SU-DHL-6 (cell line): ENCODE data around the gene POLD4.

ENCODE experiments used
- H2AFZ ChIP-seq: fragments of 200-600 bp; sonication (generic); 2 replicates; pipeline ENCODE4 v1.6.1; 2014; ENCODE audit warnings: low read depth, mild to moderate bottlenecking, moderate library complexity, mixed read lengths, antibody characterized with exemption, low read length; ENCODE audit not compliant: severe bottlenecking
- H3F3A ChIP-seq: fragments of 200-600 bp; shearing (Covaris generic); 2 replicates; pipeline ENCODE4 v1.6.0; 2016; ENCODE audit warnings: antibody characterized with exemption, mild to moderate bottlenecking; ENCODE audit not compliant: insufficient read depth
- H3K27ac ChIP-seq: fragments of 200-600 bp; sonication (generic); 2 replicates; pipeline ENCODE4 v1.5.1; 2016; ENCODE audit warnings: low read depth, mild to moderate bottlenecking, low read length, moderate library complexity, mixed read lengths
- H3K27me3 ChIP-seq: fragments of 200-600 bp; sonication (generic), shearing (Covaris generic); 2 replicates; pipeline ENCODE4 v1.6.0; 2014; ENCODE audit warnings: mild to moderate bottlenecking, low read length
- H3K36me3 ChIP-seq: fragments of 200-600 bp; sonication (generic); 2 replicates; pipeline ENCODE4 v1.6.1; 2014; ENCODE audit warnings: mild to moderate bottlenecking, low read length, mixed read lengths
- H3K4me2 ChIP-seq: fragments of 300-600, 200-600 bp; shearing (Covaris generic), sonication (generic); 2 replicates; pipeline ENCODE4 v1.6.0; 2014; ENCODE audit warnings: low read length, low read depth, mild to moderate bottlenecking; ENCODE audit not compliant: poor library complexity, severe bottlenecking
- H3K4me3 ChIP-seq: fragments of 200-600 bp; sonication (generic); 2 replicates; pipeline ENCODE4 v1.5.1; 2014; ENCODE audit warnings: antibody characterized with exemption, low read length, mild to moderate bottlenecking, mixed read lengths; ENCODE audit not compliant: insufficient read depth, poor library complexity, severe bottlenecking
- H3K79me2 ChIP-seq: fragments of 200-600 bp; sonication (generic); 2 replicates; pipeline ENCODE4 v1.6.1; 2014; ENCODE audit warnings: mild to moderate bottlenecking, low read length, moderate library complexity; ENCODE audit not compliant: insufficient read depth
- H3K9ac ChIP-seq: fragments of 200-600 bp; sonication (generic); 2 replicates; pipeline ENCODE4 v1.7.0; 2014; ENCODE audit warnings: mild to moderate bottlenecking, low read length
- H3K9me2 ChIP-seq: fragments of 200-600 bp; sonication (generic); replicated peaks from 2 replicates; pipeline ENCODE4 v1.6.1; 2014; ENCODE audit warnings: low read length; ENCODE audit not compliant: insufficient read depth
- H3K9me3 ChIP-seq: fragments of 200-600 bp; sonication (generic); 2 replicates; pipeline ENCODE4 v1.6.1; 2014; ENCODE audit warnings: low read length, mixed read lengths; ENCODE audit not compliant: insufficient read depth
- H4K20me1 ChIP-seq: fragments of 200-600 bp; sonication (generic); 2 replicates; pipeline ENCODE4 v1.6.1; 2014; ENCODE audit warnings: low read depth, mild to moderate bottlenecking, antibody characterized with exemption, low read length, moderate library complexity, mixed read lengths
- EZH2phosphoT487 ChIP-seq: fragments of 200-600 bp; sonication (generic), shearing (Covaris generic); conservative IDR thresholded peaks from 2 replicates; pipeline ENCODE4 v1.6.1; 2018; ENCODE audit warnings: mild to moderate bottlenecking, antibody characterized with exemption, low read length, moderate library complexity, mixed read lengths
- TF ChIP-seq, protein P1 (sequence below): fragments of 200-600 bp; sonication (generic); IDR thresholded peaks from one replicate; pipeline ENCODE4 v1.5.1; 2017; ENCODE audit warnings: antibody characterized with exemption, mild to moderate bottlenecking, low read length, moderate library complexity; ENCODE audit not compliant: insufficient read depth, poor library complexity, severe bottlenecking

POLD4 gene

DNA sequence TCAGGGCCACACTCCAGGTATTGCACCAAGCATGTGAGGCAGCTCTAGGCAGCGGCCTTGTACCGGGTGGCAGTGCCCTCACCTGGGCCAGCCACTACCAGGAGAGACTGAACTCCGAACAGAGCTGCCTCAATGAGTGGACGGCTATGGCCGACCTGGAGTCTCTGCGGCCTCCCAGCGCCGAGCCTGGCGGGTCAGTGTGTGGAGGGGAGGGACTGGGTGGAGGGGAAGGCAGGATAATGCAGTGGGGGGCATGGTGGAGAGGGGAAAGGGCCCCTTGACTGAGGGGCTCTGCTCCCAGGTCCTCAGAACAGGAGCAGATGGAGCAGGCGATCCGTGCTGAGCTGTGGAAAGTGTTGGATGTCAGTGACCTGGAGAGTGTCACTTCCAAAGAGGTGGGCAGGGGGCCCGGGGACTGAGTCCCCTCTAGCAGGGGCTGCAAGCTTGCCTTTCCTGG, 45.8 kb downstream of the POLD4 start:
- Histone ChIP-seq H4K20me1 (no peaks in the 10 kb centered on the region), H3K79me2 (no peaks in the 10 kb centered on the region), H3K9me2 (no peaks in the 10 kb centered on the region), H3K27ac (no peak overlapping the region), H3K9ac (no peak overlapping the region), H3K4me2 (no peak overlapping the region), H3K36me3 (no peaks in the 10 kb centered on the region), H3F3A (no peaks in the 10 kb centered on the region), H3K27me3 (no peaks in the 10 kb centered on the region), H3K4me3 (no peak overlapping the region), H3K9me3 (no peaks in the 10 kb centered on the region), H2AFZ (no peak overlapping the region)
- TF ChIP-seq, protein P1, sequence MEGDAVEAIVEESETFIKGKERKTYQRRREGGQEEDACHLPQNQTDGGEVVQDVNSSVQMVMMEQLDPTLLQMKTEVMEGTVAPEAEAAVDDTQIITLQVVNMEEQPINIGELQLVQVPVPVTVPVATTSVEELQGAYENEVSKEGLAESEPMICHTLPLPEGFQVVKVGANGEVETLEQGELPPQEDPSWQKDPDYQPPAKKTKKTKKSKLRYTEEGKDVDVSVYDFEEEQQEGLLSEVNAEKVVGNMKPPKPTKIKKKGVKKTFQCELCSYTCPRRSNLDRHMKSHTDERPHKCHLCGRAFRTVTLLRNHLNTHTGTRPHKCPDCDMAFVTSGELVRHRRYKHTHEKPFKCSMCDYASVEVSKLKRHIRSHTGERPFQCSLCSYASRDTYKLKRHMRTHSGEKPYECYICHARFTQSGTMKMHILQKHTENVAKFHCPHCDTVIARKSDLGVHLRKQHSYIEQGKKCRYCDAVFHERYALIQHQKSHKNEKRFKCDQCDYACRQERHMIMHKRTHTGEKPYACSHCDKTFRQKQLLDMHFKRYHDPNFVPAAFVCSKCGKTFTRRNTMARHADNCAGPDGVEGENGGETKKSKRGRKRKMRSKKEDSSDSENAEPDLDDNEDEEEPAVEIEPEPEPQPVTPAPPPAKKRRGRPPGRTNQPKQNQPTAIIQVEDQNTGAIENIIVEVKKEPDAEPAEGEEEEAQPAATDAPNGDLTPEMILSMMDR = no peak
- no peak for TF ChIP-seq EZH2phosphoT487

DNA sequence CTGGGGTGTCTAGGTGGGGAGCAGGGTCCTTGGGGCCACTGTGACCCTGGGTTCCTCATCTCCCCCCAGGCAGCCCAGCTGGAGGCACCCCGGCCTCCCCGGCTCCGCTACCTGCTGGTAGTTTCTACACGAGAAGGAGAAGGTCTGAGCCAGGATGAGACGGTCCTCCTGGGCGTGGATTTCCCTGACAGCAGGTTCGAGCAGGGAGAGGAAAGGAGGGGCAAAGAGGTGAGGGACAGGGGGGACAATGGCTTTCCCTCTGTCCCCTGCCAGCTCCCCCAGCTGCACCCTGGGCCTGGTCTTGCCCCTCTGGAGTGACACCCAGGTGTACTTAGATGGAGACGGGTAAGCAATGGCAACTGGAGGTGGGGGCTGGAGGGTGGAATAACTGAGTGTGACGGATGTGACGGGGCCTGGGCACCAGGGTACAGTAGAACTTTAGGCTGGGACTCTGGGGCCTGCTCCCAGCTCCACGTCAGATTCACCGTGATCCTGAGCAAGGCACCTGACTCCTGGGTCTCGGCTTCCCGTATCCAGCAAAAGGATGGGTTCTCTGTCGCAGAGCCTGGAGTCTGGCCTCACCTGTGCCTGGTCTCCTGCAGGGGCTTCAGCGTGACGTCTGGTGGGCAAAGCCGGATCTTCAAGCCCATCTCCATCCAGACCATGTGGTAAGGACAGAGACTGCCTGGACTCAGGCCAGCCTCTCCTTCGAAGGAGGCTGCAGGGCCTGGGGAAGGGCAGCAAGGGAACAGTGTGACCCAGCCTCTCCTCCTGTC, 46.4 kb downstream of the POLD4 start:
- H3F3A ChIP-seq = no peaks in the 10 kb centered on the region
- no peaks in the 10 kb centered on the region for H4K20me1 ChIP-seq
- H3K4me3 ChIP-seq = no peak overlapping the region
- no peaks in the 10 kb centered on the region for H3K9me2 ChIP-seq
- H3K9me3 ChIP-seq = no peaks in the 10 kb centered on the region
- H3K79me2 ChIP-seq = no peaks in the 10 kb centered on the region
- H3K27ac ChIP-seq = no peak overlapping the region
- H3K27me3 ChIP-seq = no peaks in the 10 kb centered on the region
- H3K36me3 ChIP-seq = no peaks in the 10 kb centered on the region
- no peak overlapping the region for H3K9ac ChIP-seq
- no peak overlapping the region for H2AFZ ChIP-seq
- TF ChIP-seq, protein P1 = no peak
- no peak for TF ChIP-seq EZH2phosphoT487
- H3K4me2 ChIP-seq = no peak overlapping the region

DNA sequence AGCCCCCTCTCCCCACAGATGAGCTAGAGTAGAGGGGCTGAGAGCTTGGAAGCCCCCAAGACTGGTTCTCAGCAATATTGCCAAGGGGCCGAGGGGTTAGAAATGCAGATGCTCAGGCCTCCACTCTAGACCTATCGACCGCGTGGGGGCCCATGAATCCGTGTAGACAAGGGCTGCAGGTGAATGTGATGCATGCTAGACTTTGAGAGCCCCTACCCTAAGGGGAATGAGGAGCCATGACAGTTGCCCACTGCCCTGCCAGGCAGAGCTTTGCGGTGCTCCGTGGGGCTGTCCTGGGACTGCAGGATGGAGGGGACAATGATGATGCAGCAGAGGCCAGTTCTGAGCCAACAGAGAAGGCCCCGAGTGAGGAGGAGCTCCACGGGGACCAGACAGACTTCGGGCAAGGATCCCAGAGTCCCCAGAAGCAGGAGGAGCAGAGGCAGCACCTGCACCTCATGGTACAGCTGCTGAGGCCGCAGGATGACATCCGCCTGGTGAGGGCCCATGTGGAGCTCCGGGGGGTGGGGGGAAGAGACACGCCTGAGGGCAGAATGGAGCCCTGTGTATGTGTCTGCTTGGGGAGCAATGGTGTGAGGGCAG, 48.7 kb downstream of the POLD4 start:
- no peaks in the 10 kb centered on the region for H3K79me2 ChIP-seq
- H3K9ac ChIP-seq = no peak overlapping the region
- H4K20me1 ChIP-seq = no peaks in the 10 kb centered on the region
- no peak overlapping the region for H3K4me2 ChIP-seq
- TF ChIP-seq, protein P1 = no peak
- TF ChIP-seq EZH2phosphoT487 = no peak
- no peaks in the 10 kb centered on the region for H3K9me3 ChIP-seq
- H3K27ac ChIP-seq = no peak overlapping the region
- no peak overlapping the region for H2AFZ ChIP-seq
- no peaks in the 10 kb centered on the region for H3K36me3 ChIP-seq
- no peaks in the 10 kb centered on the region for H3K27me3 ChIP-seq
- H3F3A ChIP-seq = no peaks in the 10 kb centered on the region
- H3K4me3 ChIP-seq = no peak overlapping the region
- no peaks in the 10 kb centered on the region for H3K9me2 ChIP-seq
